Right renal cortex interstitium (tissue), 3 donors: ENCODE measurements around the gene CCDC142. TPM values are rescaled to one million over a fixed set of nuclear protein-coding genes. Genes with fewer than 3 reads are reported as not detected.
"Not testable (repeated sequence)": the region's sequence is repeated elsewhere in the genome, so short reads cannot be mapped to it uniquely, and the experiment has no call there.

Experiments used
- DNase-seq, 3 donors: peaks; one replicate each; pipeline ENCODE4 v3.0.0-alpha.2; 2013; ENCODE audit warnings: low read depth in 3 of 3, low spot score in 2 of 3
- polyA plus RNA-seq, 3 donors: library from polyadenylated mRNA; unstranded; fragments of 120-200 nt; gene quantifications; one replicate each; pipeline ENCODE4 v1.2.1, GENCODE V29; 2013; ENCODE audit not compliant: insufficient read length in 3 of 3

The CCDC142 gene
- polyA plus RNA-seq, 3 donors = 7.7 to 10.6 (median 10.1) TPM

DNA sequence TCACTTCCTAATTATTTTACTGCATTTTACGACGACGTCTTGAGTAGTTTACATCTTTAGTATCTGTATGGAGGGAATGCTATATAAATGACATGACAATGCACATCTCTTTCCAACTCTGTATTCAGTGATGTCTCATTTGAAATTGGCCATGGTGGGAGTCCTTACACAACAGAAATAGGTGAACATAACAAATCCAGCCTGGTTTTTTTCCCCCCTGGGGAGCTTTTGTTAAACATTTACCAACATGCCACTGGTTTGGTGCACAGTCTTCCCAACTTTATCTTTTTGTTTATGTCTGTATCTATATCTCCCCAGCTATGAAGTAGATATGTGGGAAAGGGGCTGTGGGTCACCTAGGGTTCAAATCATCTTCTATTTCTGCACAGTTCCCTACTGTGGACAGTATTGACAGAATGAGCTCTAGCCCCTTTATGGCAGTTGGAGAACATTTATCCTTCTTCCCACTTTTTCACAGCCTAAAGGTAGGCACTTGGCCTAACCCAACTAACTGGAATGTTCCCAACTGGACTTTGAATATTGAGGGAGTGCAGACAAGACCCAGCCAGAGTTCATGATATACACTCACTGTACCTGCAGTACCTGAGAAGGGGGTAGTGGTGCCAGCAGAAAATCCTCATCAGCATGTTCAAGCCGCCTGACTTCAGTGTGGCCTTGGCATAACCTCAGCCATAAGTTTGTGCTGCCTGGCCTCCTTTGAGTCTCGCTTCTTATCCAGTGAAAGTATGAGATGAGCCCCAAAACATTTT lies 35.4 kb downstream of the CCDC142 start:
- DNase-seq = no peak

DNA sequence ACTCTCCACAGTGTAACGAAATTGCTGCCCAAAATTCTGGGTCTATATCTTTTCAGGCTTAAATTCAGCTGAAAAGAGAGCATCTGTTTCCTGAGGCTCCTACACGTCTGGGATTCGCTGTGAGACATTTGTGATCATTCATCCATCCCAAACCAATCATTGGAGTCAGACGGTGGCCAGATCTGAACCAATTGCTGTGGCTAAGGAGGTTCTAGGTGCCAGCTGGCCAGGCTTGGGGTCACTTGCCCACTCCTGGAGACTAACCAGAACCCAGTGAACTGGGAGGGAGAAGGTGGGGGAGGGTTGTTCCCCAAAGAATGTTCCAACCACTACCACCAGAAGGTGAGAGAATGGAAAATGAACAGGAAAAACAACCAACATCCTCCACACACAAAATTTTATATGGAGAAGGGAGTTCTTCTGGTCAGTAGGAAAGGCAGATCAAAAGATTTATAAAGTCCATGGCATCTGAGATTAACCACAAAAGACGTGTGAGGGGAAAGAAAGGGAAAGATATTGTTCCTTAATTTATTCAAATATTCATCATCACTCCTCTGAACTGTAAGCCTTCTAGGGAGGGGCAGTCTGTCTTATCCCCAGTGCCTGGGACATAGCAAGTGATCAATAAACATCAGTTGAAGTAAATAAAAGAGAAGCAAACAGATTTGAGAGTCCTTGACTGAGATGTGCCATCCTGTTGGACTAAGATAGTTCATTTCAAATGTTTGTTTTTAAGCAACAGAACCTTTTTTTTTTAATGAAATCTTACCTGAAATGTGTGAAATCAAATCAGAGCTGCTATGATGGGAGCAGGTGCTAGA lies 38.1 kb downstream of the CCDC142 start:
- no peak for DNase-seq

- DNase-seq = not testable (repeated sequence)
Observed at GRCh38 chr2:74442483-74443297, 40.1 kb downstream of the CCDC142 start.

GRCh38 chr2:74441690-74442482 lies 40.9 kb downstream of the CCDC142 start, which contains the start of gene RTKN:
Gene RTKN, minus strand, starts transcription at chr2:74441937. Its CDS starts 121 bp downstream, at chr2:74441816.
- DNase-seq = no peak

GRCh38 chr2:74441170-74441689 lies 41.6 kb downstream of the CCDC142 start:
- no peak for DNase-seq

DNA sequence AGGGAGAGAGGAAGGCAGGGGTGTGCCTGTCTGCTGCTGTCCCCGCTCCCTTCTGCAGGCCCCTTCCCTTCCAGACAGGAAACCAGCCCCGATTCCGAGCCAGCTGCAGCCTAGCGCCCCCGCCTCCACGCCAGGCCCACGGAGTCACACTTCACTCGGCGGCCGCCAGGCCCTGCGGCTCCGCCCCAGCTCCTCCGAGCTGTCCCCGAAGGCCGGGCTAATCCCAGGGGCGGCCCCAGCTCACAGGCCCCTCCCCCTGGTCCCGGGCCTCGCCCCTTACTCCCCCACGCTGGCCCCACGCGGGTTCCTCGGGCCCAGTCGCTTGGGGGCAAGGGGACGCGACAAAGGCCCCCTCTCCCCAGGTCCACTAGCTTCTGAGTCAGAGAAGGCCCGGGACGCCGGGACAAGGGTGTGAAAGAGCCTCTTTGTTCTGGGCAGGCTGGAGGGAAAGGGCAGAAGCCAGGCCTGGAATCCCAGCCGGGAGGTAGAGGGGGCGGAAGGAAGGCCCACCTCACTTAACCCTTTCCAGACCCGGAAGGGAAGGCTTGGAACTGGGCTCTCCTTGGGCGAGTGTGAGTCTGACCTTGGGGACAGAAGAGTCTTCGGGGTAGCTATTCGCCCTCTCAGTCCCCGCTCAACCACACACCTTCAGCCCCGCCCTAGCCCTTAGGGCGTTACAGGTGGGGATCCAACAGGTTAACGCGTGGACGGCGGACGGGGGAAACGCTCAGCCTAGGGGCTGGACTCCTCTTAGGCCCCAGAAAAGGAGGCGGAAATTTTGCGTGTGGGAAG lies 42.2 kb downstream of the CCDC142 start:
- DNase-seq = peak in 1 of 3 donors; percentile 87

DNA sequence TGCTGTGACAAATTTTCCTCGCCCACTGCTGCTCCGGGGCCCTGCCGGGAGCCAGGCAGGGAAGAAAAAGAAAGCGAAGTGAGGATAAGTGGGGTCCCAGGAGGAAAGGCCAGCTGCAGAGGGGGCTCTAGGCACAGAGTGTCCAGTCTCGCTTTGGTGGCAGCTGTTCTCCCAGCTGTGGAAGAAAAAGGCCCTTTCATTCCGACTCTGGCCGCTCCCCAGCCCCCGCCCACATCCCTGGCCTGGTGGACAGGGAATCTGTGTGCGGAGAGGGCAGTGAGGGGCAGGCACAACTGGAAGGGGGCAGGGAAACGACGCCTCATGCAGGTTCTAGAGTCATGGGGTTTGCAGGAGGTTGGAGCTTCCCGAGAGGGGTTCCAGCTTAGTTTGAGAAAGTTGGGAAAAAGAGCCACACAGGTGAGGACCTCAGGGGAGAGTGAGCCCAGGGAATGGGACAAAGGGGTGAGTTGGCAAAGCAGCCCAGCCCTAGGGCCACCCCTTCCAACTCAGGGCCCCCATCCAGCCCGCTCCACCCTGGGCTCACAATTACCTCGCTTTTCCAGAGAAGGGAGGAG lies 42.9 kb downstream of the CCDC142 start:
- DNase-seq = peak in 1 of 3 donors; percentile 25

- DNase-seq = no peak
Observed at GRCh38 chr2:74439373-74439772, 43.4 kb downstream of the CCDC142 start.

- no peak for DNase-seq
Observed at GRCh38 chr2:74438248-74438647, 44.5 kb downstream of the CCDC142 start.

DNA sequence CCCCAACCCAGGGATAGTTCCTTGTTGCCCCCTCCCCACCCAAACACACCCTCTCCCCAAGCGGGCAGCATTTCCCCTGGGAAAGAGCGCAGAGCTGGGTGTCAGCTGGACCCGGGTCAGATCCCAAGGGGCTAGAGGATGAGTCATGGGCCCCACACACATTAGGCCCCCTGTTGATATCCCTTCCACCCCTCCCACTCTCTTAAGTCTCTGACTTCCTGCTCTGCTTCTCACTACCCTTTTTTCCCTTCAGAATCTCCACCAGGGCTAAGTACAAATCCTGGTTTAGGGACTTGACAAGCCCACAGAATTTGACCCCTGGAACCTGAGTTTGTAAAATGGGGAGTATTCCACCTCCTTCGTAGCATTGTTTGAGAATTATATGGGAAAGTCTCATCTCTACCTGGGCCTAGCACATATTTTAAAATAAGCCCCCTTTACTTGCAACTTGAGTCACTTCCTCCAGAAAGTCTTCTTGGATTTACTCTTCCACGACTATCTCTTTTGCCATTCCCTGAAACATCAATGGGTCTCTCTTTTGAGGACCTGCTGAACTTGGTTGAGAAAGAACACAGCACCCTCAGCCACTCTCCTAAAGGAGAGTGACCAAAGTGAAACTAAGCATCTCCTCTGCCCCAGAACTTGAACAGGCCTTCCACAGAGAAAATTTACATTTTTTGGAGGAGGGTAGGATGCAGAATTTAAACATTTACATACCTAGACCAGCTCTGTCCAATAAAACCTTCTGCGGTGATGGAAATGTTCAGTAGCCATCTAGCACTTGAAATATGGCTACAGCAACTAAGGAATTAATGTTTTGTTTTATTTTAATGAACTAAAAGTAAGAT lies 45.7 kb downstream of the CCDC142 start:
- no peak for DNase-seq

DNA sequence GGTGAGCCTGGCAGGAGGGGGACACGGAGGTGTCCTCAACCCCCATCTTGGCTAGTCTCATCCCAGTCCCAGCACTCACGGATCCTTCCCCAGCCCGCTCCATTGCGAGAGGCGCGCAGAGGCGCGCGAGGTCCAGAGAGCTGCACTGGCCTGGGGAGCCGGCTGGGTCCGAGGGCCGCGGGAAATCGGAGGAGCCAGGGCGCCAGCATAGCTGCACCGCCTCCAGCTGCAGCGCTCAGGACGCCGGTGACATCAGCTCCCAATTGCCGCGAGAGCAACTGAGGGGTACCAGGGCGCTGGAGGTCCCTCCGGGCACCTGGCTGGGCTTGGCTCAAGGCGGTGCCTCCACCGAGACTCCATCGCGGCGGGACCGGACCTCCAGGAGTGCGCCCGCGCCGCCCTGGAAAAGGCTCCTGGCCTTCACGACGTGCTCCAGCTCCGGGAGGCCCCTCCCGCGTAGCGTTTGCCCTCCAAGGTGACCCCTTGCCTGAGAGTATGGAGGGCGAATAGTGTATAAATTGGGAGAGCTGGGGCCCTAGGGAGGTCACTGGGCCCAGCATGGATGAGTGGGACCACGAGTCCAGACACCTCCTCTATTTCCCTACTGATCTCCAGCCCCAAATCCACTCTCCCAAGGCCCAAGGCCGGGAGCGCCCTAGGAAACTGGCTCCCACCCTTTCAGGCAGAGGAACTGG lies 46.5 kb downstream of the CCDC142 start:
- no peak for DNase-seq

- DNase-seq = no peak
Observed at GRCh38 chr2:74430502-74430901, 52.3 kb downstream of the CCDC142 start.

- no peak for DNase-seq
Observed at GRCh38 chr2:74429487-74430451, 53.0 kb downstream of the CCDC142 start.

GRCh38 chr2:74428675-74429074 lies 54.1 kb downstream of the CCDC142 start:
- no peak for DNase-seq

- no peak for DNase-seq
Observed at GRCh38 chr2:74427551-74427950, 55.2 kb downstream of the CCDC142 start.

GRCh38 chr2:74426181-74426758 lies 56.5 kb downstream of the CCDC142 start:
- DNase-seq = no peak
